Natural killer cell (primary cell): ENCODE data around the gene C1QL4. TPM values are rescaled to one million over a fixed set of nuclear protein-coding genes. Genes with fewer than 3 reads are reported as not detected.
A peak's percentile ranks its signal among the peaks of the same experiment; 100 is the strongest.

Source experiments
- ATAC-seq, 3 donors: fragments of 150-1000 bp in 2 of 3; fragments of 200-7000 bp in 1 of 3; cut with Tn5 transposase; 1 replicate in 1 of 3; 2 replicates in 2 of 3; pipeline ENCODE4 v1.10.0; 2021; ENCODE audit warnings: mild to moderate bottlenecking in 2 of 3, moderate library complexity in 2 of 3
- DNase-seq, 2 donors: peaks; one replicate each; pipeline versions ENCODE4 v3.0.0 to v3.0.0-alpha.2; 2013 to 2021; ENCODE audit warnings: mixed read lengths in 1 of 2
- H3K27ac ChIP-seq: one replicate; pipeline ENCODE4 v1.5.1; 2013; ENCODE audit warnings: mild to moderate bottlenecking, low read length
- H3K27me3 ChIP-seq: one replicate; pipeline ENCODE4 v1.6.1; 2013; ENCODE audit warnings: low read length; ENCODE audit not compliant: control insufficient read depth, insufficient read depth
- H3K36me3 ChIP-seq: one replicate; pipeline ENCODE4 v1.6.1; 2013; ENCODE audit warnings: low read length; ENCODE audit not compliant: control insufficient read depth, insufficient read depth
- H3K4me1 ChIP-seq: one replicate; pipeline ENCODE4 v1.6.1; 2013; ENCODE audit warnings: low read length; ENCODE audit not compliant: control insufficient read depth, insufficient read depth
- H3K4me3 ChIP-seq: one replicate; pipeline ENCODE4 v1.5.1; 2013; ENCODE audit warnings: low read length
- H3K9me3 ChIP-seq: one replicate; pipeline ENCODE4 v1.6.1; 2013; ENCODE audit warnings: low read length; ENCODE audit not compliant: control insufficient read depth, insufficient read depth
- H3K27ac Mint-ChIP-seq, 2 donors: one replicate each; pipeline ENCODE4 v1.8.0; 2022; ENCODE audit warnings: mild to moderate bottlenecking in 2 of 2, mixed read lengths in 2 of 2, moderate library complexity in 1 of 2
- H3K27me3 Mint-ChIP-seq, 2 donors: one replicate each; pipeline ENCODE4 v1.8.0; 2022; ENCODE audit warnings: low read depth in 2 of 2, mixed read lengths in 2 of 2
- H3K36me3 Mint-ChIP-seq: one replicate; pipeline ENCODE4 v1.8.0; 2022; ENCODE audit warnings: mixed read lengths
- H3K4me1 Mint-ChIP-seq, 2 donors: one replicate each; pipeline ENCODE4 v1.8.0; 2022; ENCODE audit warnings: mixed read lengths in 2 of 2
- H3K4me3 Mint-ChIP-seq: one replicate; pipeline ENCODE4 v1.8.0; 2022; ENCODE audit warnings: mild to moderate bottlenecking, moderate library complexity, mixed read lengths
- H3K9me3 Mint-ChIP-seq, 2 donors: one replicate each; pipeline ENCODE4 v1.8.0; 2022; ENCODE audit warnings: mixed read lengths in 2 of 2
- CTCF ChIP-seq: fragments of 200-600 bp; IDR thresholded peaks from one replicate; pipeline ENCODE4 v1.8.0; 2022; ENCODE audit warnings: antibody characterized with exemption
- WGBS: methylation state at CpG from one replicate; pipeline ENCODE4 v1.1.7; 2013; ENCODE audit warnings: missing lambda C conversion rate; ENCODE audit not compliant: insufficient coverage; 5-methylcytosine and 5-hydroxymethylcytosine counted together
- intact Hi-C: fragments of 100-400 bp; cut with micrococcal nuclease; formaldehyde crosslinking; loops from one replicate; pipeline ENCODE4 v1.14.2; 2022
- total RNA-seq, 4 donors: library from RNA; stranded (reverse); fragments of 120-200 nt in 1 of 4; gene quantifications; one replicate each; pipeline versions ENCODE4 v1.2.3 to v1.2.4, GENCODE V29; 2013 to 2022

Gene C1QL4
- total RNA-seq, 3 donors from 2014 or later (not counting 1 experiment from before 2014, with no cell fraction given): not detected

DNA sequence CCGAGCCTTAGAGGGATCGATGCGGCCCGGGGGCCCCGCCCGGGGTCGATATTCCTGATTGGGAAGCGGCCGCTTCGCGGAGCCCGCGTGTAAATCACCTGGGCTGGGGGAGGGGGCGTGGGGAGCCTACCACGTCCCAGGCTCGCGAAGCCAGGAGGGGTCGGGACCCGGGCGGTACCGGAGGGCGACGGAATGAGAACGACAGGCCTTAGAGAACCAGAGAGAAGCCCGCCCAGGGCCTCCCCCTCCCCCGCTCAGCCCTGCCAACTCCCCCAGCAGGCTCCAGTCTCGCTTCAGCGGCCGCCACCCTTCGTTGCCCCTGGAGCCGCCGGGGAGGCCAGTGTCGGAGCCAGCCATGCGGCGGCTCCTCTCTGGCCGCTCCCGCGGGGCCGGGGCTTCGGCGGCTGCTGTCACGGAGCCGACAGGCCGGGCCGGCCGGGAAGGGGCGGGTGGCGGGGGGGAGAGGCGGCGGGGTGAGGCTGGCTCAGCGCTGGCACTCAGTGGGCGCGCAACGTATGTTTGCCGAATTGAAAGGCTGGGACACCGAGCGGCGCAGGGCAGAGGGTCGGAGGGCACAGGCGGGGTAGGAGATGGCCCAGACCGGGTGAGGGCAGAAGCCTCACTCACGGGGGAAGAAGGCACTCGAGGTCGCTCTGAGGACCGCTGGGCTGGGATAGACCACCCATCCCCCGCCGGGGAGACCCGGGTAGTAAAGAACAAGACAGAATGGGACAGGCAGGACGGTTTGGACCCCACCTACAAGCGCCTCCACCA lies 8.2 kb upstream of the C1QL4 start:
- Histone ChIP-seq H3K36me3 (no peaks in the 10 kb centered on the region), H3K9me3 (no peaks in the 10 kb centered on the region), H3K4me3 (no peak overlapping the region), H3K4me1 (peaks cover 63% of the 10 kb centered on the region), H3K27ac (no peak overlapping the region), H3K27me3 (peaks cover 66% of the 10 kb centered on the region)
- WGBS: 2% methylated on average over 61 of the region's 70 CpGs
- H3K36me3 Mint-ChIP-seq: no peaks in the 10 kb centered on the region
- peaks cover 22 to 41% of the 10 kb centered on the region in 2 donors for H3K4me1 Mint-ChIP-seq
- intact Hi-C loops: no loop called here
- peaks cover 26 to 60% of the 10 kb centered on the region in 2 donors for H3K27me3 Mint-ChIP-seq
- no peak for ATAC-seq
- H3K9me3 Mint-ChIP-seq: no peaks in the 10 kb centered on the region
- H3K4me3 Mint-ChIP-seq: peak overlapping the region; percentile 62
- DNase-seq: peak in 1 of 2 donors; percentile 43
- H3K27ac Mint-ChIP-seq: no peak overlapping the region
- TF ChIP-seq CTCF: no peak

DNA sequence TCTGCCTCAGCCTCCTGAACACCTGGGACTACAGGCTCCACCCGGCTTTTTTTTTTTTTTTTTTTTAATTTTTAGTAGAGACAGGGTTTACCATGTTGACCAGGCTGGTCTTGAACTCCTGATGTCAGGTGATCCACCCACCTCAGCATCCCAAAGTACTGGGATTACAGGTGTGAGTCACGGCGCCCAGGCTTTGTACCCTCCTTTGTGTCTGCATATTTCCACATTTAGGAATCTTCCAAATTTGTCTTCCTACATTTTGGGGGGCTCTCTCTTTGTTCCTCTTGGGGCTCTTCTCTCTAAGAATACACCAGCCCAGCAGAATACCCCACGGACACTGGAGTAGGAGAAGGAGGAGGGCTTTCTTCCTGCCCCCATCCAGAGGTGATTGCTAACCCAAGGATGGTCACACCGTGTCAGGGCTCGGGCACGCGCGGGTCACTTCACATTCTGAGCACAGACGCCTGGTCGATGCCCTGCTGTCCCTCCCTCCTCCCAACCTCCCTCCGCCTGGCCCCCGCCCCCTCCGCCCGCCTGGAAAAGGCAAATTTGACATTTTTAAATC lies 7.6 kb upstream of the C1QL4 start:
- no peak overlapping the region for H3K27ac Mint-ChIP-seq
- 12% methylated on average over 13 of the region's 15 CpGs for WGBS
- Histone ChIP-seq H3K27ac (no peak overlapping the region), H3K27me3 (peaks cover 66% of the 10 kb centered on the region), H3K4me1 (peaks cover 63% of the 10 kb centered on the region), H3K9me3 (no peaks in the 10 kb centered on the region), H3K36me3 (no peaks in the 10 kb centered on the region), H3K4me3 (no peak overlapping the region)
- H3K9me3 Mint-ChIP-seq: no peaks in the 10 kb centered on the region
- ATAC-seq (no peak), DNase-seq (no peak)
- peaks cover 33 to 63% of the 10 kb centered on the region in 2 donors for H3K27me3 Mint-ChIP-seq
- no peak for TF ChIP-seq CTCF
- intact Hi-C loops: no loop called here
- peaks cover 22 to 41% of the 10 kb centered on the region in 2 donors for H3K4me1 Mint-ChIP-seq
- no peak overlapping the region for H3K4me3 Mint-ChIP-seq
- H3K36me3 Mint-ChIP-seq: no peaks in the 10 kb centered on the region

- peaks cover 43 to 66% of the 10 kb centered on the region in 2 donors for H3K27me3 Mint-ChIP-seq
- H3K9me3 Mint-ChIP-seq: no peaks in the 10 kb centered on the region
- no peak for TF ChIP-seq CTCF
- Histone ChIP-seq H3K4me3 (peak overlapping the region; percentile 12), H3K27me3 (peaks cover 52% of the 10 kb centered on the region), H3K27ac (no peak overlapping the region), H3K36me3 (no peaks in the 10 kb centered on the region), H3K4me1 (peaks cover 62% of the 10 kb centered on the region), H3K9me3 (no peaks in the 10 kb centered on the region)
- H3K36me3 Mint-ChIP-seq: no peaks in the 10 kb centered on the region
- DNase-seq: peak in 1 of 2 donors; percentile 53
- H3K27ac Mint-ChIP-seq: peak overlapping the region in 1 of 2 donors; percentile 22
- H3K4me3 Mint-ChIP-seq: peak overlapping the region; percentile 74
- WGBS: 4% methylated on average over 30 of the region's 33 CpGs
- peaks cover 22 to 41% of the 10 kb centered on the region in 2 donors for H3K4me1 Mint-ChIP-seq
- intact Hi-C loops: loop anchor here (1.0 kb wide), 1 partner anchor 55 kb away; no protein-coding TSS in a partner anchor
- ATAC-seq: peak in 1 of 3 donors; percentile 51
Measured at GRCh38 chr12:49342914-49343731, 6.1 kb upstream of the C1QL4 start.
